ENCODE data around the gene NDUFV3.
"Not testable (repeated sequence)": the region's sequence is repeated elsewhere in the genome, so short reads cannot be mapped to it uniquely, and the experiment has no call there.

NDUFV3 gene

GRCh38 chr21:42956824-42957630, 63.9 kb downstream of the NDUFV3 start:
- Mint-ChIP-seq H3K4me1 (peaks cover 2% of the 10 kb centered on the region), H3K4me3 (no peak overlapping the region), H3K9me3 (no peaks in the 10 kb centered on the region), H3K27me3 (no peaks in the 10 kb centered on the region), H3K36me3 (ENCODE audit: low read depth) (no peaks in the 10 kb centered on the region), H3K27ac (no peak overlapping the region)
- DNase-seq (no peak), ATAC-seq (peak; percentile 100)

GRCh38 chr21:42958122-42958521, 65.0 kb downstream of the NDUFV3 start:
- H3K9me3 Mint-ChIP-seq; H3K27ac Mint-ChIP-seq; H3K4me1 Mint-ChIP-seq; H3K4me3 Mint-ChIP-seq; ATAC-seq; H3K36me3 Mint-ChIP-seq (ENCODE audit: low read depth); H3K27me3 Mint-ChIP-seq; DNase-seq: not testable (repeated sequence)

- Mint-ChIP-seq H3K4me3 (no peak overlapping the region), H3K27me3 (no peaks in the 10 kb centered on the region), H3K36me3 (ENCODE audit: low read depth) (no peaks in the 10 kb centered on the region), H3K27ac (no peak overlapping the region), H3K9me3 (no peaks in the 10 kb centered on the region), H3K4me1 (peaks cover 2% of the 10 kb centered on the region)
- ATAC-seq: no peak
- DNase-seq: no peak
These were observed 66.6 kb downstream of the NDUFV3 start for GRCh38 chr21:42959728-42960127.

GRCh38 chr21:42962380-42963007, 69.4 kb downstream of the NDUFV3 start:
- H3K9me3 Mint-ChIP-seq: no peaks in the 10 kb centered on the region
- no peaks in the 10 kb centered on the region for H3K36me3 Mint-ChIP-seq (ENCODE audit: low read depth)
- H3K27me3 Mint-ChIP-seq: no peaks in the 10 kb centered on the region
- no peak for DNase-seq
- H3K27ac Mint-ChIP-seq: no peak overlapping the region
- H3K4me3 Mint-ChIP-seq: no peak overlapping the region
- no peak for ATAC-seq
- peaks cover 2% of the 10 kb centered on the region for H3K4me1 Mint-ChIP-seq

Measured in activated naive CD8-positive, alpha-beta T cell treated with anti-CD3 and anti-CD28 coated beads, Interleukin-2, amount 50 U/mL, for 24 hours (primary cell).